Gastrocnemius medialis (tissue), 4 donors: Measurements from ENCODE around the gene MYRIP. TPM values are rescaled to one million over a fixed set of nuclear protein-coding genes. Genes with fewer than 3 reads are reported as not detected.

Experiments used
- ATAC-seq, 2 donors: fragments of 150-250 bp; one replicate each; pipeline ENCODE4 v1.9.1; 2016
- DNase-seq, 2 donors: peaks; one replicate each; pipeline ENCODE4 v3.0.0-alpha.2; 2019
- H3K27ac ChIP-seq, 4 donors: fragments of 200-600 bp; sonication (generic); 1 replicate in 1 of 4; 2 replicates in 3 of 4; pipeline ENCODE4 v1.5.1; 2016 to 2018; ENCODE audit warnings: mild to moderate bottlenecking in 2 of 4, moderate library complexity in 1 of 4
- H3K27me3 ChIP-seq, 3 donors: fragments of 200-600 bp; sonication (generic) in 2 of 3; 1 replicate in 1 of 3; 2 replicates in 2 of 3; pipeline versions ENCODE4 v1.5.1 to v1.6.0; 2016 to 2019; ENCODE audit warnings: mild to moderate bottlenecking in 1 of 3, moderate library complexity in 1 of 3
- H3K36me3 ChIP-seq, 2 donors: fragments of 200-600 bp; sonication (generic) in 1 of 2; one replicate each; pipeline ENCODE4 v1.5.1; 2017 to 2018
- H3K4me1 ChIP-seq, 2 donors: fragments of 200-600 bp; sonication (generic) in 1 of 2; one replicate each; pipeline ENCODE4 v1.5.1; 2016 to 2017; ENCODE audit warnings: mild to moderate bottlenecking in 2 of 2
- H3K4me3 ChIP-seq, 4 donors: fragments of 200-600 bp; sonication (generic) in 3 of 4; 1 replicate in 1 of 4; 2 replicates in 3 of 4; pipeline ENCODE4 v1.5.1; 2016 to 2019; ENCODE audit warnings: mild to moderate bottlenecking in 2 of 4
- H3K9me3 ChIP-seq, 3 donors: fragments of 200-600 bp; sonication (generic) in 2 of 3; 1 replicate in 1 of 3; 2 replicates in 2 of 3; pipeline ENCODE4 v1.5.1; 2016 to 2019
- POLR2A ChIP-seq, 2 donors: fragments of 450-650 bp; IDR thresholded peaks; one replicate each; pipeline ENCODE4 v1.6.1; 2017; ENCODE audit warnings: antibody characterized with exemption in 2 of 2, mild to moderate bottlenecking in 2 of 2, moderate library complexity in 2 of 2
- in situ Hi-C, 4 donors: fragments of 200-750 bp; cut with MboI; loops; one replicate each; pipeline versions ENCODE4 v1.15.0 to v1.8.0; 2017; ENCODE audit warnings: low sequenced_read_pairs in 4 of 4
- intact Hi-C: fragments of 100-400 bp; cut with DNase I; formaldehyde crosslinking; loops from one replicate; pipeline ENCODE4 v1.15.1; 2023; ENCODE audit warnings: low total_unique reads
- total RNA-seq, 4 donors: library from RNA; depleted of rRNA; stranded (reverse); fragments of >200 nt; gene quantifications; one replicate each; pipeline versions ENCODE4 v1.1.0 to v1.2.3, GENCODE V29; 2016
- TF ChIP-seq, protein P1 (sequence below), 5 experiments: fragments of 450-650 bp in 3 of 5; fragments of 200-600 bp in 2 of 5; sonication (generic) in 2 of 5; IDR thresholded peaks in 4 of 5; conservative IDR thresholded peaks in 1 of 5; 1 replicate in 4 of 5; 2 replicates in 1 of 5; pipeline ENCODE4 v1.5.1; 2016 to 2019; ENCODE audit warnings: antibody characterized with exemption in 5 of 5, mild to moderate bottlenecking in 3 of 5, moderate library complexity in 3 of 5

The MYRIP gene
- total RNA-seq, 4 donors from 2014 or later = 0.66 to 1.9 (median 1.5) TPM

- H3K9me3 ChIP-seq = no peaks in the 10 kb centered on the region
- DNase-seq = no peak
- intact Hi-C loops (no loop called here), in situ Hi-C loops (no loop called here)
- no peak for ATAC-seq
- no peaks in the 10 kb centered on the region for H3K27me3 ChIP-seq
- TF ChIP-seq, protein P1, sequence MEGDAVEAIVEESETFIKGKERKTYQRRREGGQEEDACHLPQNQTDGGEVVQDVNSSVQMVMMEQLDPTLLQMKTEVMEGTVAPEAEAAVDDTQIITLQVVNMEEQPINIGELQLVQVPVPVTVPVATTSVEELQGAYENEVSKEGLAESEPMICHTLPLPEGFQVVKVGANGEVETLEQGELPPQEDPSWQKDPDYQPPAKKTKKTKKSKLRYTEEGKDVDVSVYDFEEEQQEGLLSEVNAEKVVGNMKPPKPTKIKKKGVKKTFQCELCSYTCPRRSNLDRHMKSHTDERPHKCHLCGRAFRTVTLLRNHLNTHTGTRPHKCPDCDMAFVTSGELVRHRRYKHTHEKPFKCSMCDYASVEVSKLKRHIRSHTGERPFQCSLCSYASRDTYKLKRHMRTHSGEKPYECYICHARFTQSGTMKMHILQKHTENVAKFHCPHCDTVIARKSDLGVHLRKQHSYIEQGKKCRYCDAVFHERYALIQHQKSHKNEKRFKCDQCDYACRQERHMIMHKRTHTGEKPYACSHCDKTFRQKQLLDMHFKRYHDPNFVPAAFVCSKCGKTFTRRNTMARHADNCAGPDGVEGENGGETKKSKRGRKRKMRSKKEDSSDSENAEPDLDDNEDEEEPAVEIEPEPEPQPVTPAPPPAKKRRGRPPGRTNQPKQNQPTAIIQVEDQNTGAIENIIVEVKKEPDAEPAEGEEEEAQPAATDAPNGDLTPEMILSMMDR (IDR thresholded peaks at IDR 0.05 in 4 of 5, conservative IDR thresholded peaks at IDR 0.05 in 1 of 5) = no peak
- no peak for TF ChIP-seq POLR2A (IDR thresholded peaks at IDR 0.05)
- H3K36me3 ChIP-seq = no peaks in the 10 kb centered on the region
- peaks cover 0 to 12% of the 10 kb centered on the region in 2 donors for H3K4me1 ChIP-seq
- H3K27ac ChIP-seq = no peak overlapping the region
- H3K4me3 ChIP-seq = no peak overlapping the region
These were observed 28.4 kb upstream of the MYRIP start for GRCh38 chr3:39781025-39781424.

DNA sequence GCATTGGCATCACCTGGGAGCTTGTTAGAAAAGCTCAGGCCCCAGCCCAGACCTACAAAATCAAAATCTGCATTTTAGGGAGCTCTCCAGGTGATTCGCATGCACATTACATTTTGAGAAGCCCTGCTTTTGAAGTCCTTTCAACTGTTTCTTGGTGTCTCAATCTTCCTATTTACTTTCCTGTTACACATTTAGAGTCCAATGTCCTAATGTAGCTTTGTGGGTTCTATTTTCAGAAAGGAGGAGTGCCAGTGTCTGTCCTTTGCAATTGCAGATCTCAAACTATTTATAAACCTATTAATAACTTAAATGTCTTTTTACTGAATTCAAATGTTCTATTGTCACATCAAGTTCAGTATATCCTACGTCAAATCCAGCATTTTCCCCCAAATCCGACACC lies 27.8 kb upstream of the MYRIP start:
- in situ Hi-C loops = no loop called here

DNA sequence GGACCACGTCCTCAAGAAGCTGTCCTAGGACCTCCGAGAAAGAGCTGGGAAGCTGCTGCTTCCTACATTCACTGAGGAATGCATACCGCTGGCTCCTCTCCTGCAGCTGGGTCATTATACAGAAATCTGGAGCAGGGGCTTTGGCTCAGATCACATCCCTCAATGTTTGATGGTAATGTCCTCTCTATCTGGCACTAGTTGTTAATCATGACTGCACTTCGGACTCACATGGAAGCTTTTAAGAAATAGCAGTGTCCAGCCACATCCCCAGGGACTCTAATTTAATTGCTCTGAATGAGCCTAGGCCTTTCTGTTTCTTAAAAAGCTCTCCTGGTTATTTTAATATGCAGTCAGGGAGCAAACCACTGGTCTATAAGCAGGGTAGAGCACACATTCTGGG lies 25.7 kb upstream of the MYRIP start:
- DNase-seq (no peak), ATAC-seq (no peak)
- TF ChIP-seq POLR2A (IDR thresholded peaks at IDR 0.05) = no peak
- TF ChIP-seq, protein P1 (IDR thresholded peaks at IDR 0.05 in 4 of 5, conservative IDR thresholded peaks at IDR 0.05 in 1 of 5) = no peak
- Histone ChIP-seq H3K27me3 (no peaks in the 10 kb centered on the region), H3K4me1 (peaks cover 0 to 12% of the 10 kb centered on the region in 2 donors), H3K4me3 (no peak overlapping the region), H3K9me3 (no peaks in the 10 kb centered on the region), H3K36me3 (no peaks in the 10 kb centered on the region), H3K27ac (no peak overlapping the region)
- intact Hi-C loops = no loop called here
- in situ Hi-C loops = no loop called here

More for the DNA sequence above, 27.8 kb upstream of the MYRIP start:
- TF ChIP-seq, protein P1 (IDR thresholded peaks at IDR 0.05 in 4 of 5, conservative IDR thresholded peaks at IDR 0.05 in 1 of 5) = no peak
- no peak for TF ChIP-seq POLR2A (IDR thresholded peaks at IDR 0.05)
- Histone ChIP-seq H3K4me1 (peaks cover 0 to 12% of the 10 kb centered on the region in 2 donors), H3K27ac (peak overlapping the region in 1 of 4 donors; percentile 27), H3K36me3 (no peaks in the 10 kb centered on the region), H3K4me3 (no peak overlapping the region), H3K9me3 (no peaks in the 10 kb centered on the region), H3K27me3 (no peaks in the 10 kb centered on the region)
- no peak for DNase-seq
- intact Hi-C loops = no loop called here
- ATAC-seq = no peak

GRCh38 chr3:39784922-39785321 lies 24.5 kb upstream of the MYRIP start:
- no peak overlapping the region for H3K27ac ChIP-seq
- in situ Hi-C loops (no loop called here), intact Hi-C loops (no loop called here)
- DNase-seq (no peak), ATAC-seq (no peak)
- H3K9me3 ChIP-seq = no peaks in the 10 kb centered on the region
- H3K4me3 ChIP-seq = no peak overlapping the region
- H3K36me3 ChIP-seq = no peaks in the 10 kb centered on the region
- TF ChIP-seq, protein P1 (IDR thresholded peaks at IDR 0.05 in 4 of 5, conservative IDR thresholded peaks at IDR 0.05 in 1 of 5) = no peak
- no peak for TF ChIP-seq POLR2A (IDR thresholded peaks at IDR 0.05)
- H3K4me1 ChIP-seq = peaks cover 0 to 12% of the 10 kb centered on the region in 2 donors
- H3K27me3 ChIP-seq = no peaks in the 10 kb centered on the region
